Stimulated activated CD4-positive, alpha-beta T cell treated with anti-CD3 and anti-CD28 coated beads, TNF-alpha, amount 100 ng/mL, for 24 hours (primary cell): Measurements from ENCODE around the gene DNAJC5.
A peak's percentile ranks its signal among the peaks of the same experiment; 100 is the strongest.

ENCODE experiments used
- DNase-seq, 3 experiments: peaks; one replicate each; pipeline ENCODE4 v3.0.0-alpha.2; 2020; ENCODE audit warnings: low read depth in 3 of 3

The DNAJC5 gene

DNA sequence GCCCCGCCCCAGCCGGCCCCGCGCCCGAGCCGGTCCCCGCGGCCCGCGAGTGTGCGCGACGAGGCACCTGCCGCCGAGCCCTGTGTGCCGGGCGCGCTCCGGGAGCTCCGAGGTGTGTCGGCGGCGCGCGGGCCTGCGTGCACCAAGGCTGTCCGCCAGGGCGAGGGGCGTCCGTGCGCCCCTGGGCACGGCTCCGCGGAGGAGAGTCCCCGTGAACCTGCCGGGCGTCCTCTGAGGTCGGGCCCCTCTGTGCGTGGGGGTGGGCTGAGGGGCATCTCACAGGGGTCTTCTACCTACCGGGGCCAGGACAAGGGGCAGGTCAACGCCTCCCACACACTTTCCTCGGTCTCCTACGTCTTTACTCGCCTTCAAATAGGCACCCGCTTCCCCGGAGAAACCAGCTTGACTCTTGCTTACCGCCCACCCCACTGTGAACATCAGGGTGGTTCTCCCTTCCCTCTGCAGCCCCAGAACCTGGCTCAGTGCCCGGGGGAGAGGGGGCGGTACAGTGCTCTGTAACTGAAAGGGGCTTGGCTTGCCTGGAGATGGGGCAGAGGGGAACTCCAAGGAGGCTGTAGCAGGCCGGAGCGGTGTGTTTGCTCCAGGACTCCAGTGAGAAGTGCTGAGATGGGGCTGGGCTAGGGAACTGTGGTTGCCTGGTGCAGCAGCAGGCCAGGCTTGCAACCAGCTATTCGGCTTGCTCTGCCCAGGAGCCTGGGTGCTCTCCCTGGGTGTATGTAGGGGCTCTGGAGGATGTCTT lies 84.8 kb downstream of the DNAJC5 start, which contains the start of gene SAMD10:
TSS of gene SAMD10 (minus strand) at position 86 of the 760 bp plus-strand sequence. CDS start 175 bp downstream, outside the sequence.
- peak; percentile 64 to 91 (median 67) for DNase-seq

DNA sequence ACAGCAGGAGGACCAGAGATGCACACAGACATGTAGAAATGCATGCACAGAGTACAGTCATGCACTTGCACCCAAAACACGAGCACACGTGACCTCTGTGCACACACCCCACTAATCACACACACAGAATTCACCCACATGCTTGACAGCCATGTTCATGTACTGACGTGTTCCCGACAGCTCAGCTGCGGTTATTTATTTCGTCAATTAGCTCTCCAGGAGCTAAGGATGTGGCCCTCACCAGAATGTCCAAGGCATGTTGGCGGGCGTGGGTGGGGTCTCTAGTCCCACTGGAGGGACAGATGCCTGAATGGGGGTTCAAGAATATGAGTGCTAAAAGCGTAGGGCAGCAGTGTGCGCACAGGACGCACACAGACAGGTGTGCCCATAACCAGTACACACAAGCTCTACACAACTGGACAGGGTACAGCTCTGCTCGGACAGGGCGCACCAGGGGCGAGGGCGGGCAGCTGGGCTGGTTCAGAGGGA lies 85.4 kb downstream of the DNAJC5 start:
- DNase-seq: no peak

DNA sequence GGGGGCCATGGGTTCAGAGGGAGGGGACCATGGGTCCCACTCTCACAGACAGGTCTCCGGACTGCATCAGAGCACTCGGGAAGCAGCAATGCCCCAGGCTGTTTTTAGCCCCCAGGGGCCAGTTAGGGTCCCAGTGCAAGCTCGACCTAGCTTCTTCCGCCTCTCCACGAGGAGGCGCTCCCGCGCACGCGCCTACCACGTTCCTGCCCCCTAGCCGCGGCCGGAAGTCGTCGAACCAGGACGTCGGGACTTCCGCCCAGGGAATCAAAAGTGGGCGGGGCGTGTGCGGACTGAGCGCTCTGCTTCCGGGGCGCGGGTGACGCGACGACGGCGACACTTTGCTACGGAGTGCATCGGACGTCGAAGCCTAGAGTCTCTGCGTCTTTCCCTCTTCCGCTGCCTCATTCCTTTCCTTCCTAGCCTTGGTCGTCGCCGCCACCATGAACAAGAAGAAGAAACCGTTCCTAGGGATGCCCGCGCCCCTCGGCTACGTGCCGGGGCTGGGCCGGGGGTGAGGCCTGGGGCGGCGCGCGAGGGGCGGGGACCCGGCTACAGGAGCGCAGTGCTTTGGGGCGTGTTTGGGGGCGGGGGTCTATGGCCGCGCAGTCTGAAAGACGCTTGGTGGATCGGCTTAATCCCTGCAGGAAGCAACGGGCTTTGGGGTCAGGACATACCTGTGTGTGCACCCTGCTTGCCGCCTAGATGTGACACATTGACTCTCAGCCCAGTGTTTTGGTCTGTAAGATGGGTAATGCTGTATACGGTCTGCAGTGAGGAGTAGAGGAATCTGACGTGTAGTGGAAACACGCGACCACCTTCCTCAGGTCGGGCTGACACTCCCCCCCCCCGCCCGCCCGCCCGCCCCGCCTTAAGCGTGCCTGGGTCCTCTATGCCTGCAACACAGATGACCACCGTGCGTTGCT lies 86.1 kb downstream of the DNAJC5 start, which contains the start of gene PRPF6:
TSS of gene PRPF6 (plus strand) at position 327 of the 923 bp plus-strand sequence. CDS start at position 441, 114 bp downstream.
- peak; percentile 90 to 94 (median 93) for DNase-seq

DNA sequence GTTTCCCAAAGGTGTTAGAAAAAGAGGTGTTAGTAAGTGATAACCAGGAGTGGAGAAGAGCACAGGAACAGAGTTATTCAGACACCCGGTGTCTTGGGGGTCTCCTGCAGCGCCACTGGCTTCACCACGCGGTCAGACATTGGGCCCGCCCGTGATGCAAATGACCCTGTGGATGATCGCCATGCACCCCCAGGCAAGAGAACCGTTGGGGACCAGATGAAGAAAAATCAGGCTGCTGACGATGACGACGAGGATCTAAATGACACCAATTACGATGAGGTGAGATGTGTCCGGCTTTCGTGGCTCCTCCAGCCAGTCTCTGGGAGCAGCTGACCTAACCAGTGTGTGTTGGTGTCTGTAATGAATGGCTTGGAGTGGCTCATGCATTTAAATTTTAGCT lies 88.0 kb downstream of the DNAJC5 start:
- DNase-seq: no peak
